Right kidney (tissue), 1 donor: ENCODE data around the gene NAALAD2.
"Not testable (repeated sequence)": the region's sequence is repeated elsewhere in the genome, so short reads cannot be mapped to it uniquely, and the experiment has no call there.

Experiments used
- DNase-seq: peaks from one replicate; pipeline ENCODE4 v3.0.0-alpha.2; 2016

Gene NAALAD2

DNA sequence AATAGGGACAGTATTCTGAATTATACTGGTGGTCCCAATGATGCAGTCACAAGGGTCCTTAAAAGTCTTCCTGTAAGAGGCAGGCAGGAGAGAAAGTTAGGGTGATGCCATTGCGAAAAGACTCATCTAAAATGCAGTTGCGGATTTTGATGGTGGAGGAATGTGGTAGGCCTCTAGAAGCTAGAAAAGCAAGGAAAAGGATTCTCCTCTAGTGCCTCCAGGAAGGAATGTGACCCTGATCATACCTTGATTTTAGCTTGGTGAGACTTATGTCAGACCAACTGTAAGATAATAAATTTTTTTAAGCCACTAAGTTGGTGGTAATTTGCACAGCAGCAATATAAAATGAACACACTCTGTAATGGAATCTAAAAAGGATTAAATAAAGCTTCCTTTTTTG, 54.5 kb downstream of the NAALAD2 start:
- DNase-seq = no peak

- DNase-seq = no peak
Observed at GRCh38 chr11:90192869-90193582, 58.6 kb downstream of the NAALAD2 start.

- no peak for DNase-seq
Observed at GRCh38 chr11:90197377-90197776, 62.9 kb downstream of the NAALAD2 start.

DNA sequence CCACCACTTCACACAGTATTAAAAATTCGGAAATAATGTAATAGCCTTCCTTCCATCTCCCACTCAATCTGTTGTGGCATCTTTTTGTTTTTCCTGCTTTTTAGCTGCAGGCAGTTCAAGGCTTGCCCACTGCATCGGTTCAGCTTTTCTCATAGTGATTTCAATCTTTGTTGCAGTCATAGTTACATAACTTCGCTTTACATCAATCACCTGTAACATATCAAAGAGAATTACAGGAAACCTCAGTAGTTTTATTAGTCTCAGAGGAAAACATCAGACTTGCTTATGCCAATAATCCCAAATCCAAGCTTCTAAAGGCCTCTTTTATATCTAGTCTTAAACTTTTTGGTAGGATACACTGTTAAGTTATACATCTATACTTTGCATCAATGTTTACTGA, 67.9 kb downstream of the NAALAD2 start:
- no peak for DNase-seq

- DNase-seq = no peak
Observed at GRCh38 chr11:90204407-90204806, 69.9 kb downstream of the NAALAD2 start.

GRCh38 chr11:90204832-90205646, 70.6 kb downstream of the NAALAD2 start:
- peak; percentile 14 for DNase-seq

GRCh38 chr11:90207992-90208391, 73.5 kb downstream of the NAALAD2 start:
- not testable (repeated sequence) for DNase-seq

- no peak for DNase-seq
Observed at GRCh38 chr11:90208857-90209256, 74.4 kb downstream of the NAALAD2 start.

GRCh38 chr11:90213322-90213721, 78.9 kb downstream of the NAALAD2 start:
- DNase-seq = no peak

- DNase-seq = no peak
Observed at GRCh38 chr11:90216611-90217010, 82.1 kb downstream of the NAALAD2 start.

DNA sequence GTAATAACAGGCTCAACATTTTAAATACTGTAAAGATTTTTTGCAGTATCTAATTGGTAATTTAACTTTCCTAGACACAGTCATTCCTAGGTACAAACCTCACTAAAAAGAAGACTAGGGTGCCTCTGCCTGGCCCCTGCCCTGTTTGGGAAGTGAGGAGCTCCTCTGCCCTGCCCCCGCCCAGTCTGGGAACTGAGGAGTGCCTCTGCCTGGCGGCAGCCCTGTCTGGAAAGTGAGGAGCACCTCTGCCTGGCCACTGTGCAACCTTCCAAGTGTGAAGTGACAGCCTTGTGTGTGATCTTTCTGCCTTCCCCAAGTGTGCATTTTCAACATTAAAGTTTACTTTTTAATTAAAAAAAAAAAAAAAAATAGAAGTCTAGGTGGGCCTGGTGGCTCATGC, 84.1 kb downstream of the NAALAD2 start:
- no peak for DNase-seq

GRCh38 chr11:90219438-90219837, 85.0 kb downstream of the NAALAD2 start:
- DNase-seq = no peak

DNA sequence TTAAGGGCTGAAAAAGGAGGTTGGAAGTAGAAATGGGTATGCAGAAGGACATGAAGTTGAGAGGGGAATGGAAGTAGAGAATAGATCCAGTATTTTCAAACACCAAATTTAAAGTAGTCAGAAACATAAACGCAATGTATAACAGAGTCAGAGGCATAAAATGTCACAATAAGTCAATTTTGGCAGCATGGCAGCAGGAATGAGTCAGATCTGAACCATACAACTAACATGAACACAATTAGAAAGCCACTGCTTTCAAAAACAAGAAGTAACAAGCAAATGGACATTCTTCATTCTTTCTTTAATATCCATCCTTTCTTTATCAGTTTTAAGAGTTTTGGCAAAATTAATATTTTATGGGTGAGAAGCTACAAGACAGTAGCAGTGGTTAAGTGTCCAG, 85.9 kb downstream of the NAALAD2 start:
- no peak for DNase-seq

GRCh38 chr11:90221803-90222458, 87.5 kb downstream of the NAALAD2 start:
- DNase-seq = no peak

- peak; percentile 88 for DNase-seq
Observed at GRCh38 chr11:90222459-90223247, 88.2 kb downstream of the NAALAD2 start, which contains the start of gene CHORDC1. Gene CHORDC1, minus strand, starts transcription at chr11:90223049. Its CDS starts 95 bp downstream, at chr11:90222954.

GRCh38 chr11:90223248-90223585, 88.8 kb downstream of the NAALAD2 start:
- peak; percentile 83 for DNase-seq

GRCh38 chr11:90228056-90228455, 93.6 kb downstream of the NAALAD2 start:
- DNase-seq = no peak

DNA sequence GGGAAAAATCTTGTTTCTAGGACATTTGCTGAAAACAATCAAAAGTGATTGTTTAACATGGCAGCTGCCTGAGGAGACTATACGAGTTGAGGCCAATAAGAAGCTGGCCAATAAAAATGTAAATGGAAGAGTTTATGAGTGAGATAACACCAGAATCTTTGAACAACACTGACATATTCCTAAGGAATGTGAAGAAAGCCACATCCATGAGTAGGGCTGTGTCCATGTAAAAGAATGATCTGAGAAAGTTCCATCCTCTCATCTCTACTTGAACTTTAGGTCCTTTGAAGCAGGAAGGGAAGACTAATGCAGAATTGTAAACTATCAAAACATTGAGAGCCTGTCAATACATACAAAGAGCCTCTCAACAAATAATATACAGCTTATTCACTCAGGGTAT, 95.3 kb downstream of the NAALAD2 start:
- DNase-seq = no peak

DNA sequence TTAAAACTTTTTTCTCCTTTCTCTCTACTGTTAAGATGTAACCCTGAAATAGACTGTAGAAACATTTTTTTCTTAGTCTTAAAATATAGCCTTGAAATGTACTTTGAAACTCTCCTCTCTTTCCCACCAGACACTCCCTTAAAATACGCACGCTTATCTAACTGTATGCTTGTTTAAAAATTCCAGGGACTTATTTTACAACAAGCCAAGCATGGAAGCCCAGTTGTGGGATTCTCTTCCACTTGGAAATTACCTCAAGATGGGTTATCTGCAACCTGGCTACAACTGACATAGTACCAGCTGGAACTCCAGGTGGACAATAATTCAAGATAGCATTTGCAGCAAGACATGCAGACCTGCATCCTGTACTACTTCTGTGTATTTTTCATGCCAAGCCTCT, 100.5 kb downstream of the NAALAD2 start:
- DNase-seq = no peak

DNA sequence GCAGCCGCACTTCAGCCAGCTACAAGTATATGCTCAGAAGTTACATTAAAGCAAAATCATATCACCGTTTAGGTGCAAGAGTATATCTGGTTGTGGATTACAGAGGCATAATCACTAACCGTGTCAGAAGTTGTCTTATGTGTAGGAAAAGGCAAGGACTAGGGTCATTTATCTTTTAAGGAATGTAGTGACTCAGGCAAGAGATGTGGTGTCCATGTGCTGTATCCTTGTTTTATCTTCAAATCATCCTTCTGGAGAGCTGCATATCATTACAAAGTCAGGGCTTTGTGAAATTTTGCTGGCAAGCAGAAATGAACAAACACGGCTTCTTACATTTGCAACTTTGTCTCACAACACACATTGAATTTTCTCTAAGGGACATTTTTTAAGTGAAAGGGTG, 101.1 kb downstream of the NAALAD2 start:
- no peak for DNase-seq

DNA sequence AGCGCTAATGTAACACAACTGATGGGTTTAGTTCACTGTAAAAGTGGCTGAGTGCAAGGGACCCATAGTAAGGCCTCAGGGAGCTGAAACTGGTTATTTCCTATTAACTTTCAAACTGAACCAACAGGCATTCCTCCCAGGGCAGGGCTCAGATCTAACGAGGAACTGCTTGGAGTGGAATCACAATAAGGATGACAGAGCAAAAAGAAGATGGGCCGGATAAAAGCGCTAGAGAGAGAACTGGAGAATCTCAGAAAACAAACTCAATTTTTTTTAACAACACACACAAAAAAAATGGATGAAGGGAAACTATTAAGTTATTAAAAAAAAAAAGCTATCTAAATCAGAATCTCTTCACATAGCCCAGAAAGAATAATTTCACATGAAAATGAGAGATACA, 102.5 kb downstream of the NAALAD2 start:
- no peak for DNase-seq

DNA sequence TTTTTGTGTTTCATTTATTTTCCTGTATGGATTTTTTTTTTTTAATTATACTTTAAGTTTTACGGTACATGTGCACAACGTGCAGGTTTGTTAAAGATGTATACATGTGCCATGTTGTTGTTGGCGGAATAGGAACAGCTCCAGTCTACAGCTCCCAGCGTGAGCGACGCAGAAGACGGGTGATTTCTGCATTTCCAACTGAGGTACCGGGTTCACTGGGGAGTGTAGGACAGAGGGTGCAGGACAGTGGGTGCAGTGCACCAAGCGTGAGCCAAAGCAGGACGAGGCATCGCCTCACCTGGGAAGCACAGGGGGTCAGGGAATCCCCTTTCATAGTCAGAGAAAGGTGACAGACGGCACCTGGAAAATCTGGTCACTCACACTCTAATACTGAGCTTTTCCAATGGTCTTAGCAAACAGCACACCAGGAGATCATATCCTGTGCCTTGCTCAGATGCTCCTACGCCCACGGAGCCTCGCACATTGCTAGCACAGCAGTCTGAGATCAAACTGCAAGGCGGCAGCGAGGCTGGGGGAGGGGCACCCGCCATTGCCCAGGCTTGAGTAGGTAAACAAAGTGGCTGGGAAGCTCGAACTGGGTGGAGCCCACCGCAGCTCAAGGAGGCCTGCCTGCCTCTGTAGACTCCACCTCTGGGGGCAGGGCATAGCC, 105.6 kb downstream of the NAALAD2 start:
- not testable (repeated sequence) for DNase-seq
